Cardiac muscle cell (in vitro differentiated cells and primary cell): Measurements from ENCODE around the gene ATP8B1. TPM values are rescaled to one million over a fixed set of nuclear protein-coding genes. Genes with fewer than 3 reads are reported as not detected.
"Not testable (repeated sequence)": the region's sequence is repeated elsewhere in the genome, so short reads cannot be mapped to it uniquely, and the experiment has no call there.

ENCODE experiments used
- DNase-seq, 2 donors: peaks; one replicate each; pipeline versions ENCODE4 v3.0.0 to v3.0.0-alpha.2; 2010 to 2017; ENCODE audit warnings: low read depth in 1 of 2, low spot score in 1 of 2
- H3K27ac ChIP-seq: fragments of 200-600 bp; sonication (generic); 2 replicates; pipeline ENCODE4 v1.5.1; 2016
- H3K27me3 ChIP-seq: fragments of 200-600 bp; sonication (generic); 2 replicates; pipeline ENCODE4 v1.6.0; 2016; ENCODE audit warnings: control low read depth
- H3K36me3 ChIP-seq: fragments of 200-600 bp; sonication (generic); 2 replicates; pipeline ENCODE4 v1.5.1; 2016; ENCODE audit warnings: control low read depth
- H3K4me1 ChIP-seq: fragments of 200-600 bp; sonication (generic); 2 replicates; pipeline ENCODE4 v1.8.1; 2017; ENCODE audit warnings: low read depth, mild to moderate bottlenecking, mixed run types
- H3K4me3 ChIP-seq: fragments of 200-600 bp; sonication (generic); 2 replicates; pipeline ENCODE4 v1.5.1; 2016; ENCODE audit warnings: mild to moderate bottlenecking
- H3K9me3 ChIP-seq: fragments of 200-600 bp; sonication (generic); 2 replicates; pipeline ENCODE4 v1.5.1; 2017; ENCODE audit warnings: low read depth, mild to moderate bottlenecking, control low read depth
- CTCF ChIP-seq: IDR thresholded peaks from 2 replicates; pipeline ENCODE4 v1.5.1; 2012; ENCODE audit warnings: low read depth, mild to moderate bottlenecking, low read length
- polyA plus RNA-seq: library from polyadenylated mRNA; unstranded; fragments of >200 nt; fragmentation: Nextera tagmentation; extraction: Ambion mirVana; gene quantifications from 2 replicates; pipeline ENCODE4 v1.2.1, GENCODE V29; 2016
- total RNA-seq: library from RNA; depleted of rRNA; stranded (reverse); fragments of >200 nt; gene quantifications from 2 replicates; pipeline ENCODE4 v1.2.3, GENCODE V29; 2016

The ATP8B1 gene
- 0.11 and 0.21 TPM in 2 replicates for total RNA-seq
- 0.17 TPM in 1 of 2 replicates, not detected in the other for polyA plus RNA-seq

GRCh38 chr18:57803103-57803969, at the start of gene ATP8B1:
ATP8B1 (minus strand) TSS chr18:57803315; CDS start chr18:57731807, 71,508 bp downstream.
- H3K27me3 ChIP-seq, result peaks cover 92% of the 10 kb centered on the region

GRCh38 chr18:57850063-57850462, 46.9 kb upstream of the ATP8B1 start:
- H3K27ac ChIP-seq, result no peak overlapping the region
- no peak overlapping the region for H3K4me3 ChIP-seq
- no peaks in the 10 kb centered on the region for H3K9me3 ChIP-seq
- no peak for TF ChIP-seq CTCF
- DNase-seq, result no peak
- no peaks in the 10 kb centered on the region for H3K27me3 ChIP-seq
- no peaks in the 10 kb centered on the region for H3K36me3 ChIP-seq
- peaks cover 18% of the 10 kb centered on the region for H3K4me1 ChIP-seq

More at GRCh38 chr18:57803103-57803969, at the start of gene ATP8B1:
- TF ChIP-seq CTCF, result no peak
- Histone ChIP-seq H3K4me1 (no peaks in the 10 kb centered on the region), H3K9me3 (no peaks in the 10 kb centered on the region), H3K36me3 (no peaks in the 10 kb centered on the region), H3K27ac (no peak within 1 kb of the TSS), H3K4me3 (peak within 1 kb of the TSS; percentile 53)
- peak; percentile 66 to 81 for DNase-seq

- not testable (repeated sequence) for H3K36me3 ChIP-seq, H3K27ac ChIP-seq, H3K4me3 ChIP-seq, H3K27me3 ChIP-seq, H3K9me3 ChIP-seq
- DNase-seq, result peak in 1 of 2 donors; percentile 11
- peaks cover 22% of the 10 kb centered on the region for H3K4me1 ChIP-seq
Measured at GRCh38 chr18:57848374-57848773, 45.3 kb upstream of the ATP8B1 start.

GRCh38 chr18:57847431-57847830, 44.3 kb upstream of the ATP8B1 start:
- not testable (repeated sequence) for DNase-seq, H3K27ac ChIP-seq, H3K4me3 ChIP-seq, H3K9me3 ChIP-seq, H3K27me3 ChIP-seq, H3K36me3 ChIP-seq
- peaks cover 24% of the 10 kb centered on the region for H3K4me1 ChIP-seq

GRCh38 chr18:57846258-57846657, 43.1 kb upstream of the ATP8B1 start:
- Histone ChIP-seq H3K27ac (peak overlapping the region; percentile 86), H3K9me3 (no peaks in the 10 kb centered on the region), H3K27me3 (no peaks in the 10 kb centered on the region), H3K4me1 (peaks cover 24% of the 10 kb centered on the region), H3K36me3 (no peaks in the 10 kb centered on the region), H3K4me3 (no peak overlapping the region)
- TF ChIP-seq CTCF, result no peak
- peak; percentile 78 to 90 for DNase-seq

- peaks cover 24% of the 10 kb centered on the region for H3K4me1 ChIP-seq
- H3K9me3 ChIP-seq, result no peaks in the 10 kb centered on the region
- DNase-seq, result peak in 1 of 2 donors; percentile 55
- peak overlapping the region; percentile 86 for H3K27ac ChIP-seq
- no peaks in the 10 kb centered on the region for H3K27me3 ChIP-seq
- TF ChIP-seq CTCF, result no peak
- H3K36me3 ChIP-seq, result no peaks in the 10 kb centered on the region
- no peak overlapping the region for H3K4me3 ChIP-seq
Measured at GRCh38 chr18:57845605-57846074, 42.5 kb upstream of the ATP8B1 start.
